BJ (cell line): ENCODE data around the gene CAVIN4. TPM values are rescaled to one million over a fixed set of nuclear protein-coding genes. Genes with fewer than 3 reads are reported as not detected.

Experiments
- CTCF ChIA-PET: fragments of 350-600 bp; formaldehyde crosslinking; extraction: SDS; loops from one replicate; lab custom pipeline; 2021; ENCODE audit warnings: antibody characterized with exemption, inconsistent platforms; lab: Yijun Ruan, JAX
- POLR2A ChIA-PET: fragments of 300-600 bp; sonication (Branson Sonifier 250); formaldehyde crosslinking; extraction: SDS; loops from one replicate; lab custom pipeline; 2021; ENCODE audit warnings: antibody characterized with exemption; lab: Charles Lee
- DNase-seq: peaks from one replicate; pipeline ENCODE4 v3.0.0-alpha.2; 2011; ENCODE audit warnings: low read depth
- H3K27me3 ChIP-seq: 2 replicates; pipeline ENCODE4 v1.6.0; 2011; ENCODE audit warnings: low read length; ENCODE audit not compliant: control insufficient read depth, insufficient read depth
- H3K36me3 ChIP-seq: 2 replicates; pipeline ENCODE4 v1.5.1; 2011; ENCODE audit warnings: low read length; ENCODE audit not compliant: control insufficient read depth, insufficient read depth
- H3K4me3 ChIP-seq: 2 replicates; pipeline ENCODE4 v1.5.1; 2011; ENCODE audit warnings: low read depth, mild to moderate bottlenecking, control low read depth, low read length
- CTCF ChIP-seq: IDR thresholded peaks from 2 replicates; pipeline ENCODE4 v1.5.1; 2011; ENCODE audit warnings: low read depth, mild to moderate bottlenecking, control low read depth, inconsistent platforms, low read length, moderate library complexity; ENCODE audit not compliant: insufficient read depth
- polyA plus RNA-seq: library from polyadenylated mRNA; depleted of rRNA; stranded (reverse); fragments of >200 nt; gene quantifications from 2 replicates; pipeline ENCODE4 v1.2.3, GENCODE V29; 2011

CAVIN4 gene
- polyA plus RNA-seq, 1 experiment, result 0.21 TPM

DNA sequence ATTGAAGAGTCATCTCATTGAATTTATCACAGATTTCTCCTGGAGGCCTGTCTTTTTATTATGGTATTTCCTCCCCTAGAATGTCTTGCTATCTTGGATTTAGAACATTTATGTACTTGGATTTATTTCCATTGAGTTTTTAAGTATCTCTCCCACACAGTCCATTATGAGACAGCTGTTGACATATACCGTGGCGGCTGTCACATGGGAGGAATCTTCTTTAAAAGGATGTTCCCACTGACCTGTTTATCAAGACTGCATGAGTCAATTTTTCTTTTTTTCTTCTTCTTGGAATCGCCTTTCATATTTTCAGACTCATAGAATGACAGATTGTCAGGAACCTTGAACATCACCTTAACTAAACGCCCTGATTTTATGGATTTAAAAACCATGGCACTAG lies 2.9 kb upstream of the CAVIN4 start:
- no peaks in the 10 kb centered on the region for H3K27me3 ChIP-seq
- POLR2A ChIA-PET, result no interaction called here
- DNase-seq, result no peak

GRCh38 chr9:100575765-100576386 lies 2.0 kb upstream of the CAVIN4 start:
- no peaks in the 10 kb centered on the region for H3K27me3 ChIP-seq
- ChIA-PET CTCF (interaction anchor here (1.0 kb wide), 1 partner anchor 69 kb away, joined by 7 read pairs; no protein-coding TSS in a partner anchor), POLR2A (no interaction called here)
- H3K4me3 ChIP-seq, result no peak overlapping the region
- H3K36me3 ChIP-seq, result no peaks in the 10 kb centered on the region
- TF ChIP-seq CTCF, result no peak
- DNase-seq, result peak; percentile 42

More for the DNA sequence above, 2.9 kb upstream of the CAVIN4 start:
- CTCF ChIA-PET, result interaction anchor here (1.0 kb wide), 1 partner anchor 68 kb away, joined by 7 read pairs; no protein-coding TSS in a partner anchor
- Histone ChIP-seq H3K36me3 (no peaks in the 10 kb centered on the region; the same call in 1 of the 2 replicates), H3K4me3 (no peak overlapping the region)
- no peak for TF ChIP-seq CTCF

DNA sequence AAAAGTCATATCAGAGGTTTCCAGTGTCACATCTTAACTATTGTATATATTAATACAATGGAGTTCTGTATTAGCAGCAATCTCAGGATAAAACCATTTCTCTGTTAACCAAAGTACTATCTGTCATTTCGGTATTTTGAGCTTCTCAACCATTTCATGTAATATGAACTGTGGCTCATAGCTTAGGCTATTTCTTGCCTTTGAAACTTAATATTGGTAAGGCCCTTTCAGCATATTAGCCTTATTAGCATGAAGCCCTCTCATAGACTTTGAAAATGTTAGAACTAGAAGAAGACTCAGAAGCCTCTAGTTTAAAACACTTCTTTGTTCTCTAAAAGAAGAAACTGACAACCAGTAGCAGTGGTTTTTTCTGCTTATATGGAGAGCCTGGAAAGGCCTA lies 731 bp downstream of the CAVIN4 start:
- ChIA-PET POLR2A (no interaction called here), CTCF (no interaction called here)
- TF ChIP-seq CTCF, result no peak
- H3K4me3 ChIP-seq, result no peak overlapping the region
- no peaks in the 10 kb centered on the region for H3K36me3 ChIP-seq
- no peak for DNase-seq
- H3K27me3 ChIP-seq, result no peaks in the 10 kb centered on the region

DNA sequence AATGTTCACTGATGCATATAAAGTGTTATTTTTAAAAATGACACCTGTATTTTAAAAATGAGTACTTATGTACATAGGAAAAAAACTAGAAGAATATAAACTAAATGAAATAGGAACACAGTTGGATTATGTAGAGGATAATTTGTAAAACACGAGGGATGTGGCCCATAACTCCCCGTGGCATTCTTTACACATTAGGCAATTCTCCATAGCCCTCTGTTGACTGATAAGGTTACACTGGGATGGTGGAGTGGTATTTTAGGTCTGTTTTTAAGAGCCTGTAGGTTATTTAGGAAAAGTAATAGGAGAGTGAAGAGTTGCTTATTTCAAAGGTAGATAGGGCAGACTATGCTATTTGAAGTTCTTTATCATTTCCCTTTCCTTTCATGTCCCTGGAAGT lies 1.8 kb downstream of the CAVIN4 start:
- H3K36me3 ChIP-seq, result no peaks in the 10 kb centered on the region
- POLR2A ChIA-PET, result no interaction called here
- DNase-seq, result no peak
- CTCF ChIA-PET, result no interaction called here
- no peak overlapping the region for H3K4me3 ChIP-seq
- TF ChIP-seq CTCF, result no peak
- H3K27me3 ChIP-seq, result no peaks in the 10 kb centered on the region

GRCh38 chr9:100580257-100580656 lies 2.4 kb downstream of the CAVIN4 start:
- DNase-seq, result no peak
- Histone ChIP-seq H3K27me3 (no peaks in the 10 kb centered on the region), H3K36me3 (no peaks in the 10 kb centered on the region), H3K4me3 (no peak overlapping the region)
- TF ChIP-seq CTCF, result no peak
- POLR2A ChIA-PET, result no interaction called here
- CTCF ChIA-PET, result interaction anchor here (0.9 to 1.5 kb wide), 2 partner anchors 16 to 22 kb away, joined by 4 to 7 read pairs; no protein-coding TSS in a partner anchor
